A673 (cell line): Measurements from ENCODE around the gene CRACR2A. TPM values are rescaled to one million over a fixed set of nuclear protein-coding genes. Genes with fewer than 3 reads are reported as not detected.

Experiments used
- BruUV-seq: library from RNA; stranded (reverse); fragments of 400-500 nt; replicated peaks from 2 replicates; lab custom pipeline; 2021; lab: Mats Ljungman, UMichigan
- CTCF ChIA-PET: fragments of 300-600 bp; sonication (Branson Sonifier 250); formaldehyde crosslinking; loops from one replicate; lab custom pipeline; 2022; ENCODE audit warnings: antibody characterized with exemption; lab: Charles Lee
- POLR2A ChIA-PET: fragments of 300-600 bp; sonication (Branson Sonifier 250); formaldehyde crosslinking; loops from one replicate; lab custom pipeline; 2022; ENCODE audit warnings: antibody characterized with exemption; ENCODE audit not compliant: low non-redundant PET; lab: Charles Lee
- DNase-seq: peaks from one replicate; pipeline ENCODE4 v3.0.0-alpha.2; 2015; ENCODE audit warnings: low spot score
- H3K27ac ChIP-seq: fragments of 200-600 bp; sonication (generic); 2 replicates; pipeline ENCODE4 v1.5.1; 2016; ENCODE audit warnings: mixed run types, low read depth, mild to moderate bottlenecking, mixed read lengths, antibody characterized with exemption, low read length; ENCODE audit not compliant: poor library complexity, severe bottlenecking
- H3K27me3 ChIP-seq: fragments of 200-600 bp; sonication (generic); replicated peaks from 2 replicates; pipeline ENCODE4 v1.6.1; 2017; ENCODE audit warnings: mixed run types, low read depth, mild to moderate bottlenecking, mixed read lengths, antibody characterized with exemption, low read length; ENCODE audit not compliant: insufficient read depth, poor library complexity
- H3K36me3 ChIP-seq: fragments of 200-600 bp; sonication (generic); 2 replicates; pipeline ENCODE4 v1.6.1; 2016; ENCODE audit warnings: mixed run types, mild to moderate bottlenecking, mixed read lengths, antibody characterized with exemption, low read length; ENCODE audit not compliant: insufficient read depth, poor library complexity, severe bottlenecking
- H3K4me1 ChIP-seq: fragments of 200-600 bp; sonication (generic); 2 replicates; pipeline ENCODE4 v1.6.1; 2017; ENCODE audit warnings: mixed run types, mild to moderate bottlenecking, mixed read lengths, antibody characterized with exemption, low read length; ENCODE audit not compliant: insufficient read depth, poor library complexity, severe bottlenecking
- H3K4me3 ChIP-seq: fragments of 200-600 bp; sonication (generic); 2 replicates; pipeline ENCODE4 v1.5.1; 2016; ENCODE audit warnings: low read depth, mixed run types, mild to moderate bottlenecking, mixed read lengths, low read length; ENCODE audit not compliant: poor library complexity, severe bottlenecking
- H3K9me3 ChIP-seq: fragments of 200-600 bp; sonication (generic); 2 replicates; pipeline ENCODE4 v1.6.1; 2016; ENCODE audit warnings: mixed run types, low read depth, mild to moderate bottlenecking, mixed read lengths, antibody characterized with exemption, low read length; ENCODE audit not compliant: poor library complexity, severe bottlenecking
- EZH2 ChIP-seq: fragments of 200-600 bp; sonication (generic); IDR thresholded peaks from 2 replicates; pipeline ENCODE4 v1.6.1; 2017; ENCODE audit warnings: borderline replicate concordance, low read depth, mild to moderate bottlenecking, mixed read lengths, antibody characterized with exemption, low read length; ENCODE audit not compliant: poor library complexity, severe bottlenecking
- intact Hi-C: fragments of 100-400 bp; cut with micrococcal nuclease; formaldehyde crosslinking; loops from one replicate; pipeline ENCODE4 v1.10.0; 2022; ENCODE audit not compliant: unreplicated experiment
- total RNA-seq: library from RNA; stranded (reverse); gene quantifications from 2 replicates; pipeline ENCODE4 v1.2.3, GENCODE V29; 2021
- TF ChIP-seq, protein P1 (sequence below): fragments of 300-800, 200-600 bp; sonication (generic); conservative IDR thresholded peaks from 2 replicates; pipeline ENCODE4 v1.5.1; 2017; ENCODE audit warnings: low read depth, mild to moderate bottlenecking, antibody characterized with exemption, low read length, moderate library complexity, mixed read lengths

The CRACR2A gene
- total RNA-seq, 1 experiment from 2014 or later: 0.13 TPM

GRCh38 chr12:3722368-3722767 lies 30.5 kb downstream of the CRACR2A start:
- Histone ChIP-seq H3K36me3 (no peaks in the 10 kb centered on the region), H3K27me3 (peaks cover 87% of the 10 kb centered on the region), H3K9me3 (peaks cover 5% of the 10 kb centered on the region), H3K27ac (no peak overlapping the region), H3K4me1 (no peaks in the 10 kb centered on the region), H3K4me3 (no peak overlapping the region)
- ChIA-PET POLR2A (no interaction called here), CTCF (no interaction called here)
- DNase-seq: no peak
- intact Hi-C loops: no loop called here
- TF ChIP-seq, protein P1, sequence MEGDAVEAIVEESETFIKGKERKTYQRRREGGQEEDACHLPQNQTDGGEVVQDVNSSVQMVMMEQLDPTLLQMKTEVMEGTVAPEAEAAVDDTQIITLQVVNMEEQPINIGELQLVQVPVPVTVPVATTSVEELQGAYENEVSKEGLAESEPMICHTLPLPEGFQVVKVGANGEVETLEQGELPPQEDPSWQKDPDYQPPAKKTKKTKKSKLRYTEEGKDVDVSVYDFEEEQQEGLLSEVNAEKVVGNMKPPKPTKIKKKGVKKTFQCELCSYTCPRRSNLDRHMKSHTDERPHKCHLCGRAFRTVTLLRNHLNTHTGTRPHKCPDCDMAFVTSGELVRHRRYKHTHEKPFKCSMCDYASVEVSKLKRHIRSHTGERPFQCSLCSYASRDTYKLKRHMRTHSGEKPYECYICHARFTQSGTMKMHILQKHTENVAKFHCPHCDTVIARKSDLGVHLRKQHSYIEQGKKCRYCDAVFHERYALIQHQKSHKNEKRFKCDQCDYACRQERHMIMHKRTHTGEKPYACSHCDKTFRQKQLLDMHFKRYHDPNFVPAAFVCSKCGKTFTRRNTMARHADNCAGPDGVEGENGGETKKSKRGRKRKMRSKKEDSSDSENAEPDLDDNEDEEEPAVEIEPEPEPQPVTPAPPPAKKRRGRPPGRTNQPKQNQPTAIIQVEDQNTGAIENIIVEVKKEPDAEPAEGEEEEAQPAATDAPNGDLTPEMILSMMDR: no peak
- TF ChIP-seq EZH2: no peak
- BruUV-seq: no TSS peak

DNA sequence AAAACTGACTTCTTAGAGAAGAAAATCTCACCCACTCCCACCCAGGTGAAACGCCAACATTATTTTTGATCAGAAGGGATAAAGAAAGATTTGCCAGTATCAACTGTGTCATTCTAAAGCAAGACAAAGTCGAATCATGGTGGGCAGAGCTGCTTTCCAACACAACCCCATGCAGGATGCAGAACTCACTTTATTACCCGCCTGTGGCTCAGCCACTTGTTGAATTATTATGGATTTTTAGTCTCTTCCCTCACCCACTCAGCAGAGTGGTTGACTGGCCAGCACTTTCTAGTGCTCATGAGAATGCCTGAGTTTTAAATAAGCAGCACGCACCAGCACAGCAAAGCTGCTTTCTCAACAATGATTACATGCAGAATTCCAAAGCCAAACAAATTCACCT lies 32.1 kb downstream of the CRACR2A start:
- POLR2A ChIA-PET: no interaction called here
- DNase-seq: no peak
- Histone ChIP-seq H3K36me3 (no peaks in the 10 kb centered on the region), H3K4me1 (no peaks in the 10 kb centered on the region), H3K4me3 (no peak overlapping the region), H3K27me3 (peaks cover 90% of the 10 kb centered on the region), H3K9me3 (peaks cover 5% of the 10 kb centered on the region), H3K27ac (no peak overlapping the region)
- no peak for TF ChIP-seq EZH2
- TF ChIP-seq, protein P1: no peak
- CTCF ChIA-PET: no interaction called here
- intact Hi-C loops: no loop called here
- BruUV-seq: no TSS peak

DNA sequence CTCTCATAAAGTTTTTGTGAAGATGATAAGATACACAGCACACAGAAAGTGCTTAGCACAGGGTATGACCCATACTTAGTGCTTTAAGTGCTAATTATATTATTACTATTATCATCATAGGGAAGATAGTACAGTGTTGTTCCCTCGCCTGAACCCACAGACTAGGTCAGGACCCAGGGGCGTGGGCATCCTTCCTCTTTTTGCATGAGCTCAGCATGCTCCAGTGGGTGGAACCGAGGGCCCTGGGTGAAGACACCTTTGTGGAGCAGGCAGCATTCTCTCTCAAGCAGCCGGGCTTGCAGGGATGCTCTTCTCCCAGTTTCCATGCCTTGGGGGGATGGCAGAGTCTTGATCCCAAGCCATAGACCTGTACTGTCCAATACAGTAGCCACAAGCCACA lies 34.8 kb downstream of the CRACR2A start:
- TF ChIP-seq, protein P1: no peak
- TF ChIP-seq EZH2: no peak
- POLR2A ChIA-PET: no interaction called here
- peaks cover 3% of the 10 kb centered on the region for H3K9me3 ChIP-seq

More for the DNA sequence above, 34.8 kb downstream of the CRACR2A start:
- CTCF ChIA-PET: no interaction called here
- Histone ChIP-seq H3K27ac (no peak overlapping the region), H3K4me3 (no peak overlapping the region), H3K27me3 (peaks cover 95% of the 10 kb centered on the region), H3K4me1 (no peaks in the 10 kb centered on the region), H3K36me3 (no peaks in the 10 kb centered on the region)
- DNase-seq: no peak
- intact Hi-C loops: no loop called here
- no TSS peak for BruUV-seq
